ENCODE data around the gene OR4D11. TPM values are rescaled to one million over a fixed set of nuclear protein-coding genes. Genes with fewer than 3 reads are reported as not detected.
"Not testable (repeated sequence)": the region's sequence is repeated elsewhere in the genome, so short reads cannot be mapped to it uniquely, and the experiment has no call there.

OR4D11 gene
- polyA plus RNA-seq, 3 donors, result not detected

DNA sequence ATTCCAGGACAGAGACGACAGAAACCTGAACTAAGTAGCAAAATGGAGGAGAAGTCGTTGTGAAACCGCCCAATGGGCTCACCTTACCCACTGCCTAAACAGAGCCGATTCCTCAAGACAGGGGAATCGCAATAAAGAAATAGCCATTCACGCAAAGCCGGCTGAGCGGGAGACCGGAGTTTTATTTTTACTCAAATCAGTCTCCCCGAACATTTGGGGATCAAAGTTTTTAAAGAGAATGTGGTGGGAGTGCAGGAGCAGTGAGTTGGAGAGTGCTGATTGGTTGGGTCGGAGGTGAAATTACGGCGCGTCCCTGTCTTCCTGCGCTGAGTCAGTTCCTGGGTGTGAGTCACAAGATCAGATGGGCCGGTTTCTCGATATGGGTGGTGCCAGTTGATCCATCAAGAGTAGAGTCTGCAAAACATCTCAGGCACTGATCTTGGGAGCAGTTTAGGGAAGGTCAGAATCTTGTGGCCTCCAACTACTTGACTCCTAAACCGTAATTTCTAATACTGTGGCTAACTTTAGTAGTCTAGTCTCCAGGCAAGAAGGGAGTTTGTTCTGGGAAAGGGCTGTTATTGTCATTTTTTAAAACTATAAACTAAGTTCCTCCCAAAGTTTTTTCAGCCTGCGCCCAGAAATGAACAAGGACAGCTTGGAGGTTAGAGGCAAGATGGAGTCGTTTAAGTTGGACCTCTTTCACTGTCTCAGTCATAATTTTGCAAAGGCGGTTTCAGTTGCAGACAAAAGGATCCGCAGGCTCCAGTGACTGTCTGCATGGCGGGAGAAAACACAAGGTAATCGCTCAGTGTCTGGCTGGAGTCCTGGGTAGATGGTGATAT, 42.0 kb downstream of the OR4D11 start:
- no peak overlapping the region for H3K27ac ChIP-seq (ENCODE audit: low read depth, low read length)
- WGBS, 3 donors, result 91 to 93% (median 91%) methylated on average over 24 of the region's 24 CpGs

- WGBS, 3 donors, result 84 to 89% (median 86%) methylated on average over 5 of the region's 5 CpGs
- H3K27ac ChIP-seq (ENCODE audit: low read depth, low read length), result not testable (repeated sequence)
Measured at GRCh38 chr11:59547605-59548308, 44.4 kb downstream of the OR4D11 start.

DNA sequence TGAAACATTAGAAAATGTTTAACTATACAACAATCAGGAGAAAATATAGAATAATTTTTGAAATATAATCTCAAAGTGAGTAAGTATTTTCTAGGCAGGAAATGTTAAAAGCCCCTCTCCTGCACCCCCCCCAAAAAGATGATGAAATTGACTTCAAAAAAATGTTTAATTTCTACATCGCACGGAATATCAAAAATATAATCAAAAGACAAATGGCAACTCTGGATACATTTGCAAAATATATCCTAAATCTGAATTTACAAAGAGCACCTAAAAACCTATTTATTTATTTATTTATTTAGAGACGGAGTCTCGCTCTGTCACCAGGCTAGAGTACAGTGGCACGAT, 44.9 kb downstream of the OR4D11 start:
- 96 to 98% (median 97%) methylated on average over 5 of the region's 5 CpGs for WGBS, 3 donors

GRCh38 chr11:59550368-59550841, 47.0 kb downstream of the OR4D11 start:
- no peak overlapping the region for H3K27ac ChIP-seq (ENCODE audit: low read depth, low read length)
- 0 to 1% (median 0%) methylated on average over 31 of the region's 31 CpGs for WGBS, 3 donors

More for the DNA sequence above, 44.9 kb downstream of the OR4D11 start:
- H3K27ac ChIP-seq (ENCODE audit: low read depth, low read length), result no peak overlapping the region

DNA sequence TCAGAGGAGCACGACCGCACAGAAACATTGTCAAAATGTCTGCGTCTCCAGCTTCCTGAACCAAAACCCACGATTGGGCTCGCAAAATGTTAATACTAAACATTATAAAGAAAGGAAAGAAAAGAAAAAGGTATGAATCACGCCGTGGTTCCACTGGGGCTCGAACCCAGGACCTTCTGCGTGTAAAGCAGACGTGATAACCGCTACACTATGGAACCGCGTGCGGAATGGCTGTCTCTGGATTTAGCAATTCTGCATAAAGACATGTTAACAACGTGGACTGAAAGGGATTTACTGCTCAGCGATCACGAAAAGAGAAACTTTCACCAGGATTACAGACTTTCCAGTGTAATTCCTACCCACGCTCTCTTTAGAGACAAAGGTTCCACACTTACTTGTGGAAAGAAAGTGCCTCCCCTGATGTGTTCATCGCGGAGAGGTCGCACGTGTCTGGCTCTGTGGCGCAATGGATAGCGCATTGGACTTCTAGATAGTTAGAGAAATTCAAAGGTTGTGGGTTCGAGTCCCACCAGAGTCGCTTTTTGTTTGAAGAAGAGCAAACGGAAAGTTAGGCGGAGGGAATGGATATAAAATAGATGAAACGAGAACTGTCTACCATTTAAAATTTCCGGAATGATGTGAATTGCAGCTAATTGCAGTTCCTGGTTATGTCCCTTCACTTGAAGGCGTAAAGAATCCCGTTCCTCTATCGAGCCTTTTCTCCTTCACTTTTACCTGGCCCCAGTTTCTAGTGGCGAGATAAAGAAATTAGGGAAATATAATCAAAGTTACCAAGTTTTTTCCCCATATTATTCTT, 47.7 kb downstream of the OR4D11 start:
- no peak overlapping the region for H3K27ac ChIP-seq (ENCODE audit: low read depth, low read length)
- WGBS, 3 donors, result 0 to 1% (median 1%) methylated on average over 34 of the region's 34 CpGs

DNA sequence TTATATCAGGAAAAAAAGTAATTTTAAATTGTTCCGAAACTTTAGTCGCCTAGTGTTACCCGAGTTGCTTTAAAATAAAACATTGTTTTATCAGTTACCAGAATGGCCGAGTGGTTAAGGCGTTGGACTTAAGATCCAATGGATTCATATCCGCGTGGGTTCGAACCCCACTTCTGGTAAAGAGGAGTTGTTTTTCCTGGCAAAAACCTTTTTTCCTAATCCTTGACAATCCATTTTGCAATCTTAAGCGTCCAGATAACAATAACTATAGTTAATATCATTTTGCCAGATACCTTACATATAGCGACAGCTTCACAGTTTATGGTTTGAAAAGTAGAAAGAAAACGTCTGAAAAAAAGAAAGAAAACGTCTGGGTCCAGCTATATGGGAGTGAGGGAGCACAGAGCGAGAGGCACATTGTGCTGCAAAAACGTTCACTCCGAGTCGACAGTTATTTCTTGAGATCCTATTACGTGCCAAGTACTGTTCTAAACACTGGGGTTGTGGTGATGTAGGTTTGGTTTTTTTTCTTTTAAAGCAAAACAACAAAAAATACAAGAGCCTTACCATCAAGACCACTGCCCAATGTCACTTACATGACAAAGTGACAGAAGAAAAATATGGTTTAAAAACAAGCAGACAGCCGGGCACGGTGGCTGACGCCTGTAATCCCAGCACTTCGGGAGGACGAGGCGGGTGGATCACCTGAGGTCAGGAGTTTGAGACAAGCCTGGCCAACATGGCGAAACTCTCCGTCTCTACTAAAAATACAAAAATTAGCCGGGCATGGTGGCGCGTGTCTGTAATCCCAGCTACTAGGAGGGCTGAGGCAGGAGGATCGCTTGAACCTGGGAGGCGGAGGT, 48.5 kb downstream of the OR4D11 start:
- WGBS, 3 donors, result 20 to 31% (median 30%) methylated on average over 30 of the region's 30 CpGs
- H3K27ac ChIP-seq (ENCODE audit: low read depth, low read length), result no peak overlapping the region

DNA sequence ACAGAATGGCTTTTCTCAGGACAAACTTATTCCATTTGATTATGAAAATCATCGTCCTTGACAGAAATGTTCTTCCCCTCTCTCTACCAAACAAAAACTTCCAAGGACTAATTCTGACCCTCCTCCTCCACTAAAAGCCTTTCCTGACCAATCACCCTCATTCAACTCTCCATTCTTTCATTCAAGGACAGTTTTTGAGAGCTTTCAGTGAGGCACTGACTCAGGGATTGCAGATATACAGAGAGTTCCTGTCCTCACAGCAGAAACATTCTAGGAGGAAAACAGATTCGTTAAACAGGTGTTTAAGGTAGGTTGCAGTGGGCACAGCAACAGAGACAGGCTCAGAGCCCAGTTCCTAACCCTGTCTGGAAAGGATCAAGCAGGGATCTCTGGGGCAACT, 49.5 kb downstream of the OR4D11 start:
- no peak overlapping the region for H3K27ac ChIP-seq (ENCODE audit: low read depth, low read length)
- WGBS, 3 donors, result 32 to 70% (median 68%) methylated on average over 2 of the region's 2 CpGs

DNA sequence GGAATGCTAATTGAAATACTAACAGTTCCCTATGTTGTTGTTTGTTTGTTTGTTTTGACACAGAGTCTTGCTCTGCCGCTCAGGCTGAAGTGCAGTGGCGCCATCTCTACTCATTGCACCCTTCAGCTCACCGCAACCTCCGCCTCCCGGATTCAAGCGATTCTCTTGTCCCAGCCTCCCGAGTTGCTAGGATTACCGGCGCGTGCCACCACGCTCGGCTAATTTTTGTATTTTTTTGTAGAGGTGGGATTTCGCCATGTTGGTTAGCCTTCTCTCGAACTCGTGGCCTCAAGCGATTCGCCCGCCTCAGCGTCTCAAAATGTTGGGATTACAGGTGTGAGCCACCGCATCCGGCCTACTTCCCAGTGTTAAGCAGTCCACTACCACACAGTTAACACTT, 49.9 kb downstream of the OR4D11 start:
- 95 to 98% (median 98%) methylated on average over 21 of the region's 21 CpGs for WGBS, 3 donors
- no peak overlapping the region for H3K27ac ChIP-seq (ENCODE audit: low read depth, low read length)

Other genes with a start within 250 kb of the OR4D11 start
- gene OR5AN1, start 144.7 kb upstream of the OR4D11 start, polyA plus RNA-seq, result not detected
- gene OR5A2, start 77.2 kb upstream of the OR4D11 start, polyA plus RNA-seq, result under 1 TPM in 1 of 3 donors, not detected in 2; under 0.01 TPM
- gene OR5A1, start 67.1 kb upstream of the OR4D11 start, polyA plus RNA-seq, result not detected
- not detected for gene OR4D6, start 46.6 kb upstream of the OR4D11 start, polyA plus RNA-seq
- not detected for gene OR4D10, start 30.3 kb upstream of the OR4D11 start, polyA plus RNA-seq
- under 1 TPM in 1 of 3 donors, not detected in 2; under 0.01 TPM for gene OR4D9, start 8.0 kb downstream of the OR4D11 start, polyA plus RNA-seq
- 10 to 100 TPM; 17.0 to 27.8 (median 18.9) TPM for gene OSBP, start 112.2 kb downstream of the OR4D11 start, polyA plus RNA-seq
- 10 to 100 TPM in 2 of 3 donors, 1 to 10 TPM in 1; 6.5 to 16.8 (median 14.4) TPM for gene PATL1, start 165.5 kb downstream of the OR4D11 start, polyA plus RNA-seq
- not detected for gene OR10V1, start 210.3 kb downstream of the OR4D11 start, polyA plus RNA-seq